Activated CD4-positive, alpha-beta T cell treated with anti-CD3 and anti-CD28 coated beads, Interleukin-2, amount 50 U/mL, for 48 hours (primary cell): ENCODE results near the gene TSLP.

Experiments used
- DNase-seq, 2 experiments: peaks; one replicate each; pipeline ENCODE4 v3.0.0-alpha.2; 2020

TSLP gene

GRCh38 chr5:111099058-111099778 lies 27.7 kb downstream of the TSLP start:
- no peak for DNase-seq

DNA sequence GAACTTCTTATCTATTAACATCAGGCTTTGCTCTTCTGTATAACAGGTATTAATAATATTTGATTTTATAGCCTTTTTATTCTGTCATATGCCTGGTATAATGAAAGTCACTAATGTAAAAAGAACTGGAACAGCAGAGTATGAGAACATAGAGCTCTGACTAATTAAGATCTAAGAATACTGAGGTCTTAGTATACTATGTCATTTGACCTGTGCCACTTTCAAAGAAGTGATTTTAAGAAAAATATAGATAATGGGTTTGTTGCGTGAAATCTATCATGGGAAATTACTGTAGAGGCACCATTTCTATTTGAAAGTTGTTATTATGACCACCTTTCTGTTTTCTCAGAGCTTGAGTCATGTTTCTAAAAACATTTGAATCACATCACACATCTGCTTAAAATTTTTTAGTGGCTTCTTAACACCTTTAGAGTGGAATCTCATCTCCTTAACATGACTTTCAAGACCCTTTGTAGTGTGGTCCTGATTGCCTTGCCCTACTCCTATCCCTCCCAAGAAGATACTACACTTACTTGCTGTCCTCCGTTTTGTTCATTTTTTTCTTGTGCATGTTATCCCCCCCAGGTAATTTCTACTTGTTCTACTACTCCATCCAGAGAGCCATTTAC lies 34.9 kb downstream of the TSLP start:
- no peak for DNase-seq

DNA sequence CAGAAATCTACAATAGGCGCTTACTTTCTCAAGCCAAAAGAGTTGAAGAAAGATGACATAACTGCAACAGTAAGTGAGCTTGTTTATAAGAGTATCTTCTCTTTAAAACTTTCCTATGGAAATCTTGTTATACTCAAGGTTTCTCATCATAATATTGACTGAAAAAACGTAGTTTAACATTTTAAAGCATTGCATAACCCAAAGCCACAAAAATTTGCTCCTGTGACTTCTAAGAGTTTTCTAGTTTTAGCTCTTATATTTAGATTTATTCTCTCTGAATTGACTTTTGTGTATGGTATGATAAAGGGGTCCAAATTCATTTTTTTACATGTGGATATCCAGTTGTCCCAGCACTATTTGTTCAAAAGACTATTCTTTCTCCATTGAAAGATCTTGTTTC lies 35.9 kb downstream of the TSLP start:
- no peak for DNase-seq

- no peak for DNase-seq
Observed at GRCh38 chr5:111111956-111112355, 40.4 kb downstream of the TSLP start.

GRCh38 chr5:111113678-111114077 lies 42.2 kb downstream of the TSLP start:
- no peak for DNase-seq

DNA sequence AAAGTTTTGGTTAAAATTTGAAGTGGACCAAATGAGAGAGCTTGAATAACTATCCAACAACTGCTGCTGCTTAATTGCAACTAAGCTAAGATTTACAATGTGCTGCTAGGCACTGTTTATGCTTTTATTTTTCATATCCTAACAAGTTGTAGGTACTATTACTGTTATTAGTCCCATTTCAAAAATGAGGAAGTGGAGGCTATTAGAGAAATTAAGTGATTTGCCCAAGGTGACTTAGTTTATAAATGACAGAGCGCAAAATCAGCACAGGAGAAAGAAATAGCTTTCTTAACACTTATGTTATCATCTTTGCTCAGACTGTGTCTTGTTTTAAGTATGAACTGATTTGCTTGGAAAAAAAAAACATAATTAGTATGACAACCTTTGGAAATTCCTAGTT lies 43.7 kb downstream of the TSLP start:
- no peak for DNase-seq

DNA sequence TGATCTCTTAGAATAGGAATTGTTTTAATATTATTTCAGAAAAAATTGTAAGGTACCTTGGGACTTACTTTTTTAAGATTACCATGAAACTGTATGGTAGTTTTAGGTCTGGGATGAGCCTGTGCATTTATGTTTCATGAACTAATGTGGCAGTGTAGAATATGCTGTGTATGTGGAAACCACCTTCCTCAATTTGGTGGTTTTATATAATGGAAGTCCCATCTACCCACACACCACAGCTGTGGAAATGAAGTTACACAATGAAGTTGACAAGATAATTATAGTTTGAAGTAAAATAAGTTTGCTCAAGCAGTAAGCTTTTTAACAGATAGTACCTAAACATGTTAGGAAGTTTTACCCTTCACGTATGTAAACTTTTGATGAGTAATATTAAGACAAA lies 45.0 kb downstream of the TSLP start:
- DNase-seq = no peak

- DNase-seq = no peak
Observed at GRCh38 chr5:111117136-111117535, 45.6 kb downstream of the TSLP start.

GRCh38 chr5:111119221-111119620 lies 47.7 kb downstream of the TSLP start:
- DNase-seq = no peak

GRCh38 chr5:111119856-111120255 lies 48.3 kb downstream of the TSLP start:
- no peak for DNase-seq

- no peak for DNase-seq
Observed at GRCh38 chr5:111120911-111121310, 49.4 kb downstream of the TSLP start.

- no peak for DNase-seq
Observed at GRCh38 chr5:111121926-111122325, 50.4 kb downstream of the TSLP start.

GRCh38 chr5:111122398-111122797 lies 50.9 kb downstream of the TSLP start:
- DNase-seq = no peak

DNA sequence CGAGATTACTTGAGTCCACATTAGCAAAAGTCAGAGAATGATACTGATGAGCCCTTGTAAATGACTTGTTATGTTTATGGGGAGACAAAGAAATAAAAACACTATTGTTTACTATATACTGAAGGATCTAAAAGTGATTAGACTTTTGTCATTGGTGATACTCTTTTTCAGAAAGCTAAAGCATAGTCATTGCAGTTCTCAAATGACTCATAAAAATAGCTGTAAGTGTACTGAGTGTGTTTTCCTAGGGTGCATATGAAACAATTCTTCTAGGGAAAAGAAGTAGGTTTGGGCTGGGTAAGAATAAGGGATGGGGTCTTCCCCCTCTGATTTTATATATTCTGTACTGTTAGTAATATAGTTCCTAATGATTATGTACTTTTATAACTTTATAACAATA lies 53.3 kb downstream of the TSLP start:
- no peak for DNase-seq

- DNase-seq = no peak
Observed at GRCh38 chr5:111126896-111127295, 55.4 kb downstream of the TSLP start.
